ENCODE data around the gene UBQLN4.
"Not testable (repeated sequence)": the region's sequence is repeated elsewhere in the genome, so short reads cannot be mapped to it uniquely, and the experiment has no call there.

UBQLN4 gene

GRCh38 chr1:156056326-156056849 lies 2.8 kb upstream of the UBQLN4 start:
- no peak for DNase-seq

- no peak for DNase-seq
These were observed 1.9 kb upstream of the UBQLN4 start for GRCh38 chr1:156055281-156056048.

GRCh38 chr1:156054500-156055280 lies 1.1 kb upstream of the UBQLN4 start, which contains the start of gene LAMTOR2:
Gene LAMTOR2 (plus strand): TSS chr1:156054782. CDS start chr1:156054890, 108 bp downstream.
- DNase-seq, result peak; percentile 98

- peak; percentile 61 for DNase-seq
These were observed 483 bp downstream of the UBQLN4 start for GRCh38 chr1:156052862-156053767.

- DNase-seq, result no peak
These were observed 2.4 kb downstream of the UBQLN4 start for GRCh38 chr1:156051011-156051725.

GRCh38 chr1:156050376-156050775 lies 3.2 kb downstream of the UBQLN4 start:
- no peak for DNase-seq

GRCh38 chr1:156048663-156049258 lies 4.8 kb downstream of the UBQLN4 start:
- no peak for DNase-seq

- no peak for DNase-seq
These were observed 8.5 kb downstream of the UBQLN4 start for GRCh38 chr1:156045076-156045475.

GRCh38 chr1:156042828-156043227 lies 10.8 kb downstream of the UBQLN4 start:
- DNase-seq, result no peak

- DNase-seq, result not testable (repeated sequence)
These were observed 18.6 kb downstream of the UBQLN4 start for GRCh38 chr1:156034991-156035390.

- no peak for DNase-seq
These were observed 20.6 kb downstream of the UBQLN4 start for GRCh38 chr1:156033011-156033410.

GRCh38 chr1:156026588-156026987 lies 27.0 kb downstream of the UBQLN4 start:
- DNase-seq, result no peak

GRCh38 chr1:156025876-156026275 lies 27.7 kb downstream of the UBQLN4 start:
- DNase-seq, result peak; percentile 71

GRCh38 chr1:156024801-156025200 lies 28.8 kb downstream of the UBQLN4 start:
- no peak for DNase-seq

- DNase-seq, result no peak
These were observed 31.6 kb downstream of the UBQLN4 start for GRCh38 chr1:156021954-156022353.

GRCh38 chr1:156021093-156021428 lies 32.5 kb downstream of the UBQLN4 start:
- no peak for DNase-seq

GRCh38 chr1:156020293-156021092 lies 33.1 kb downstream of the UBQLN4 start, which contains the start of gene SSR2:
Gene SSR2 (minus strand): TSS chr1:156020951. CDS start chr1:156020167, 784 bp downstream.
- DNase-seq, result peak; percentile 93

GRCh38 chr1:156019946-156020292 lies 33.7 kb downstream of the UBQLN4 start:
- no peak for DNase-seq

- no peak for DNase-seq
These were observed 38.8 kb downstream of the UBQLN4 start for GRCh38 chr1:156014829-156015228.

- no peak for DNase-seq
These were observed 41.4 kb downstream of the UBQLN4 start for GRCh38 chr1:156012051-156012817.

Measured in NCI-H146 (cell line).